Activated CD4-positive, alpha-beta memory T cell treated with anti-CD3 and anti-CD28 coated beads for 36 hours (primary cell): ENCODE measurements around the gene ZNF138. TPM values are rescaled to one million over a fixed set of nuclear protein-coding genes. Genes with fewer than 3 reads are reported as not detected.

Experiments used
- CTCF ChIA-PET: fragments of 350-600 bp; sonication (Branson Sonifier 250); formaldehyde crosslinking; loops from one replicate; lab custom pipeline; 2021; ENCODE audit warnings: antibody characterized with exemption, inconsistent platforms; lab: Charles Lee
- POLR2A ChIA-PET: fragments of 350-600 bp; sonication (Branson Sonifier 250); formaldehyde crosslinking; loops from one replicate; lab custom pipeline; 2021; ENCODE audit warnings: antibody characterized with exemption; lab: Charles Lee
- DNase-seq: peaks from one replicate; pipeline ENCODE4 v3.0.0-alpha.2; 2020
- H3K27ac Mint-ChIP-seq: one replicate; pipeline ENCODE4 v1.8.0; 2021; ENCODE audit warnings: mixed read lengths
- H3K27me3 Mint-ChIP-seq: one replicate; pipeline ENCODE4 v1.8.0; 2021; ENCODE audit warnings: mixed read lengths
- H3K36me3 Mint-ChIP-seq: one replicate; pipeline ENCODE4 v1.8.0; 2021; ENCODE audit warnings: mixed read lengths
- H3K4me1 Mint-ChIP-seq: one replicate; pipeline ENCODE4 v1.8.0; 2021; ENCODE audit warnings: low read depth, mixed read lengths
- H3K4me3 Mint-ChIP-seq: one replicate; pipeline ENCODE4 v1.8.0; 2021; ENCODE audit warnings: mild to moderate bottlenecking, mixed read lengths
- H3K9me3 Mint-ChIP-seq: one replicate; pipeline ENCODE4 v1.8.0; 2021; ENCODE audit warnings: mixed read lengths
- intact Hi-C: fragments of 100-400 bp; cut with micrococcal nuclease; formaldehyde crosslinking; loops from one replicate; pipeline ENCODE4 v1.15.1; 2023
- total RNA-seq, 2 experiments: library from RNA; stranded (reverse); gene quantifications; one replicate each; pipeline ENCODE4 v1.2.3, GENCODE V29; 2021

The ZNF138 gene
- total RNA-seq, 2 experiments from 2014 or later = 10.3 to 10.5 TPM

- no peak overlapping the region for H3K27ac Mint-ChIP-seq
- H3K4me3 Mint-ChIP-seq = no peak overlapping the region
- H3K27me3 Mint-ChIP-seq = peaks cover 33% of the 10 kb centered on the region
- H3K36me3 Mint-ChIP-seq = no peaks in the 10 kb centered on the region
- ChIA-PET CTCF (no interaction called here), POLR2A (no interaction called here)
- peaks cover 16% of the 10 kb centered on the region for H3K4me1 Mint-ChIP-seq
- DNase-seq = no peak
- no peaks in the 10 kb centered on the region for H3K9me3 Mint-ChIP-seq
- intact Hi-C loops = no loop called here
Measured at GRCh38 chr7:64878684-64879083, 84.5 kb downstream of the ZNF138 start.

GRCh38 chr7:64879086-64879730 lies 85.0 kb downstream of the ZNF138 start:
- H3K36me3 Mint-ChIP-seq = no peaks in the 10 kb centered on the region
- no peak overlapping the region for H3K4me3 Mint-ChIP-seq
- peaks cover 37% of the 10 kb centered on the region for H3K27me3 Mint-ChIP-seq
- no peak for DNase-seq
- intact Hi-C loops = no loop called here
- H3K27ac Mint-ChIP-seq = no peak overlapping the region
- H3K4me1 Mint-ChIP-seq = peaks cover 16% of the 10 kb centered on the region
- ChIA-PET POLR2A (no interaction called here), CTCF (no interaction called here)
- H3K9me3 Mint-ChIP-seq = no peaks in the 10 kb centered on the region

- intact Hi-C loops = loop anchor here (10.0 kb wide), 1 partner anchor 245 kb away; no protein-coding TSS in a partner anchor
- CTCF ChIA-PET = no interaction called here
- POLR2A ChIA-PET = no interaction called here
- no peak overlapping the region for H3K27ac Mint-ChIP-seq
- H3K9me3 Mint-ChIP-seq = no peaks in the 10 kb centered on the region
- H3K4me3 Mint-ChIP-seq = no peak overlapping the region
- H3K36me3 Mint-ChIP-seq = no peaks in the 10 kb centered on the region
- peaks cover 16% of the 10 kb centered on the region for H3K4me1 Mint-ChIP-seq
- H3K27me3 Mint-ChIP-seq = peaks cover 42% of the 10 kb centered on the region
- DNase-seq = no peak
Measured at GRCh38 chr7:64879800-64880199, 85.6 kb downstream of the ZNF138 start.

GRCh38 chr7:64880322-64881297 lies 86.4 kb downstream of the ZNF138 start:
- H3K4me1 Mint-ChIP-seq = peaks cover 16% of the 10 kb centered on the region
- peaks cover 48% of the 10 kb centered on the region for H3K27me3 Mint-ChIP-seq
- no peak overlapping the region for H3K4me3 Mint-ChIP-seq
- ChIA-PET POLR2A (no interaction called here), CTCF (no interaction called here)
- DNase-seq = no peak
- no peaks in the 10 kb centered on the region for H3K36me3 Mint-ChIP-seq
- intact Hi-C loops = loop anchor here (10.0 kb wide), 1 partner anchor 246 kb away; no protein-coding TSS in a partner anchor
- H3K9me3 Mint-ChIP-seq = no peaks in the 10 kb centered on the region
- no peak overlapping the region for H3K27ac Mint-ChIP-seq

GRCh38 chr7:64881461-64882287 lies 87.4 kb downstream of the ZNF138 start:
- ChIA-PET CTCF (no interaction called here), POLR2A (no interaction called here)
- DNase-seq = no peak
- Mint-ChIP-seq H3K27me3 (peaks cover 52% of the 10 kb centered on the region), H3K27ac (no peak overlapping the region), H3K4me1 (peaks cover 16% of the 10 kb centered on the region), H3K4me3 (no peak overlapping the region), H3K9me3 (no peaks in the 10 kb centered on the region), H3K36me3 (no peaks in the 10 kb centered on the region)
- intact Hi-C loops = loop anchor here (10.0 kb wide), 1 partner anchor 247 kb away; no protein-coding TSS in a partner anchor

- intact Hi-C loops = loop anchor here (10.0 kb wide), 1 partner anchor 248 kb away; no protein-coding TSS in a partner anchor
- DNase-seq = peak; percentile 36
- Mint-ChIP-seq H3K9me3 (no peaks in the 10 kb centered on the region), H3K4me1 (peaks cover 10% of the 10 kb centered on the region), H3K4me3 (peak overlapping the region; percentile 50), H3K27me3 (peaks cover 55% of the 10 kb centered on the region), H3K36me3 (no peaks in the 10 kb centered on the region), H3K27ac (no peak overlapping the region)
- CTCF ChIA-PET = no interaction called here
- POLR2A ChIA-PET = no interaction called here
Measured at GRCh38 chr7:64882341-64883112, 88.3 kb downstream of the ZNF138 start.

Other genes with a start within 250 kb of the ZNF138 start
- 10 to 100 TPM; 13.0 to 13.5 TPM for gene ZNF680, start 231.4 kb upstream of the ZNF138 start, total RNA-seq
- 10 to 100 TPM; 13.5 to 14.3 TPM for gene ZNF107, start 128.3 kb upstream of the ZNF138 start, total RNA-seq
- gene ZNF273, start 108.8 kb downstream of the ZNF138 start, total RNA-seq = 10 to 100 TPM in 1 of 2 experiments, 1 to 10 TPM in 1; 9.6 to 10.9 TPM
- gene ZNF117, start 196.6 kb downstream of the ZNF138 start, total RNA-seq = 1 to 10 TPM; 3.3 to 4.2 TPM
- 1 to 10 TPM; 8.2 to 8.7 TPM for gene ERV3-1, start 212.3 kb downstream of the ZNF138 start, total RNA-seq